GM23248 (cell line): ENCODE data around the gene GSTM1. TPM values are rescaled to one million over a fixed set of nuclear protein-coding genes. Genes with fewer than 3 reads are reported as not detected.
A peak's percentile ranks its signal among the peaks of the same experiment; 100 is the strongest.

Experiments used
- DNase-seq: peaks from one replicate; pipeline ENCODE4 v3.0.0-alpha.2; 2015
- H2AFZ ChIP-seq: fragments of 200-600 bp; sonication (generic); 2 replicates; pipeline ENCODE4 v1.6.1; 2016; ENCODE audit warnings: antibody characterized with exemption
- H3F3A ChIP-seq: fragments of 200-600 bp; sonication (generic); 2 replicates; pipeline ENCODE4 v1.6.1; 2016; ENCODE audit warnings: mild to moderate bottlenecking, antibody characterized with exemption, mixed run types; ENCODE audit not compliant: insufficient read depth
- H3K27ac ChIP-seq: fragments of 200-600 bp; sonication (generic); 2 replicates; pipeline ENCODE4 v1.5.1; 2016; ENCODE audit warnings: mild to moderate bottlenecking
- H3K27me3 ChIP-seq: fragments of 200-600 bp; sonication (generic); replicated peaks from 2 replicates; pipeline ENCODE4 v1.6.1; 2016; ENCODE audit warnings: mild to moderate bottlenecking; ENCODE audit not compliant: insufficient read depth
- H3K36me3 ChIP-seq: fragments of 200-600 bp; sonication (generic); 2 replicates; pipeline ENCODE4 v1.6.1; 2016; ENCODE audit warnings: low read depth, mild to moderate bottlenecking
- H3K4me1 ChIP-seq: fragments of 200-600 bp; sonication (generic); 2 replicates; pipeline ENCODE4 v1.6.1; 2016; ENCODE audit warnings: mild to moderate bottlenecking; ENCODE audit not compliant: insufficient read depth
- H3K4me2 ChIP-seq: fragments of 200-600 bp; sonication (generic); one replicate; pipeline ENCODE4 v1.6.1; 2016; ENCODE audit warnings: mild to moderate bottlenecking; ENCODE audit not compliant: unreplicated experiment
- H3K4me3 ChIP-seq: fragments of 200-600 bp; sonication (generic); 2 replicates; pipeline ENCODE4 v1.5.1; 2016; ENCODE audit warnings: mild to moderate bottlenecking
- H3K79me2 ChIP-seq: fragments of 200-600 bp; sonication (generic); 2 replicates; pipeline ENCODE4 v1.6.1; 2016; ENCODE audit warnings: mild to moderate bottlenecking; ENCODE audit not compliant: insufficient read depth
- H3K9ac ChIP-seq: fragments of 200-600 bp; sonication (generic); 2 replicates; pipeline ENCODE4 v1.6.1; 2016; ENCODE audit warnings: mild to moderate bottlenecking
- H3K9me2 ChIP-seq: fragments of 200-600 bp; sonication (generic); 2 replicates; pipeline ENCODE4 v1.6.1; 2016; ENCODE audit warnings: mixed run types, mild to moderate bottlenecking, moderate library complexity; ENCODE audit not compliant: insufficient read depth
- H3K9me3 ChIP-seq: fragments of 200-600 bp; sonication (generic); one replicate; pipeline ENCODE4 v1.6.1; 2017; ENCODE audit warnings: low read depth
- H4K20me1 ChIP-seq: fragments of 200-600 bp; sonication (generic); 2 replicates; pipeline ENCODE4 v1.6.0; 2016; ENCODE audit not compliant: insufficient read depth
- EZH2 ChIP-seq: fragments of 200-600 bp; sonication (generic); IDR thresholded peaks from 2 replicates; pipeline ENCODE4 v1.6.1; 2018; ENCODE audit warnings: antibody characterized with exemption, mild to moderate bottlenecking; ENCODE audit not compliant: insufficient read depth, poor library complexity, severe bottlenecking
- EZH2phosphoT487 ChIP-seq: fragments of 200-600 bp; sonication (generic); IDR thresholded peaks from 2 replicates; pipeline ENCODE4 v1.6.1; 2018; ENCODE audit warnings: antibody characterized with exemption, moderate library complexity, mild to moderate bottlenecking, low read depth; ENCODE audit not compliant: insufficient read depth
- WGBS, 2 experiments: methylation state at CpG; one replicate each; pipeline ENCODE4 v1.1.6; 2015 to 2017; ENCODE audit warnings: low lambda C conversion rate in 2 of 2, low coverage in 1 of 2; ENCODE audit errors: missing lambda C conversion rate in 2 of 2; 5-methylcytosine and 5-hydroxymethylcytosine counted together
- in situ Hi-C: fragments of 300-500 bp; cut with MboI; formaldehyde crosslinking; loops from 2 replicates; pipeline ENCODE4 v1.15.0; 2020
- polyA plus RNA-seq: library from polyadenylated mRNA; unstranded; fragments of >200 nt; fragmentation: Nextera tagmentation; extraction: Ambion mirVana; gene quantifications from 2 replicates; pipeline ENCODE4 v1.2.1, GENCODE V29; 2016
- total RNA-seq: library from RNA; depleted of rRNA; stranded (reverse); fragments of >200 nt; shearing (Covaris generic); gene quantifications from 2 replicates; pipeline ENCODE4 v1.2.3, GENCODE V29; 2014

The GSTM1 gene
- total and polyA plus RNA-seq, 2 experiments from 2014 or later: not detected

DNA sequence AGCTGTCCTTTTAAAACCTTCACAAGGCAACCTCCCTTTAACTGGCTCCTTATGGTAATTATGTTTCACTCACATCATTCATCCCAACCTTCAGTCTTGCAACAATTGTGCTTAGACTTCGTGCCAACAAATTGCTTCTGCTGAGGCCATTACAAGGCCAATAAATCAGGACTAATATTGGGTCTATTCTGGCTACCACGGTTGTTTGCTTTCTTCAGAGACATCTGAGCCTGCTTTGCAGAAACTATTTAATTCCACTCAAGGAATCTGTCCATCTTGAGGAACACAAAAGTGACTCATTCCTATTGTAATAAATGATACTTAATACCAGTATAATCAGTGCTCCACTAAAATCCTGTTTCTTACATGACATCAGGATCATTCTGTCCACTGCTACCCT, 34.3 kb upstream of the GSTM1 start:
- H3K9me3 ChIP-seq: no peaks in the 10 kb centered on the region
- no peak overlapping the region for H3K9ac ChIP-seq
- no peaks in the 10 kb centered on the region for H3K79me2 ChIP-seq
- H3K9me2 ChIP-seq: no peaks in the 10 kb centered on the region
- DNase-seq: no peak
- H4K20me1 ChIP-seq: no peaks in the 10 kb centered on the region
- in situ Hi-C loops: no loop called here
- H3K27ac ChIP-seq: no peak overlapping the region
- H3F3A ChIP-seq: peaks cover 5% of the 10 kb centered on the region; the same call in 1 of the 2 replicates
- H3K36me3 ChIP-seq: no peaks in the 10 kb centered on the region
- H2AFZ ChIP-seq: no peak overlapping the region
- 0 out of 2 replicates have a peak, but pooled peaks cover 8% of the 10 kb centered on the region for H3K4me1 ChIP-seq
- WGBS, 2 experiments: 7% methylated on average over 2 of the region's 2 CpGs
- H3K27me3 ChIP-seq: peaks cover 15% of the 10 kb centered on the region; the same call in 1 of the 2 replicates
- TF ChIP-seq EZH2 (no peak), EZH2phosphoT487 (no peak)
- H3K4me2 ChIP-seq: no peak overlapping the region
- no peak overlapping the region for H3K4me3 ChIP-seq

DNA sequence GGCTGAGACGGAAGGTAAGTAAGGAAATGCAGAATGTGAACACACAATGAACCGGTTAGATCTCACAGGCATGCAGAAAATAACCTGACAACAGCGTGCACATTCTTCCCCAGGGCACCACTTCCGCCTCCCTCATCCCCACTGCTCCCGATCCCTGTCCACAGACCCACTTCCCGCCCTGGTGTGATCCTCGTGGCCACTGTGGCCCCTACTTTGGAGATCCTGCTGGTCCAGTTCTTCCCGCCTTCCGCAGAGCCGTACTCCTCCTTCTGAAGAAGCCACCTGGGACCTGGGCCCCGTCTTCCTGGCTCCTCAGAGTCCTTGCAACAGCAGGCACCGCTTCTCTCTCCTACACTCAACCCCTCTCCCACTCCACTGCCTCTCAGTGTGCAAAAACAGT, 33.1 kb upstream of the GSTM1 start:
- no peak overlapping the region for H3K9ac ChIP-seq
- H3K27ac ChIP-seq: no peak overlapping the region
- in situ Hi-C loops: no loop called here
- H3K9me2 ChIP-seq: no peaks in the 10 kb centered on the region
- H3F3A ChIP-seq: peaks cover 5% of the 10 kb centered on the region; the same call in 1 of the 2 replicates
- H3K4me3 ChIP-seq: no peak overlapping the region
- TF ChIP-seq EZH2phosphoT487 (no peak), EZH2 (no peak)
- no peaks in the 10 kb centered on the region for H3K36me3 ChIP-seq
- WGBS, 2 experiments: 79 to 82% methylated on average over 12 of the region's 12 CpGs
- no peaks in the 10 kb centered on the region for H4K20me1 ChIP-seq
- no peaks in the 10 kb centered on the region for H3K9me3 ChIP-seq
- DNase-seq: no peak
- no peaks in the 10 kb centered on the region for H3K79me2 ChIP-seq
- H3K4me2 ChIP-seq: no peak overlapping the region
- 0 out of 2 replicates have a peak, but pooled peaks cover 8% of the 10 kb centered on the region for H3K4me1 ChIP-seq
- no peak overlapping the region for H2AFZ ChIP-seq
- peaks cover 15% of the 10 kb centered on the region; the same call in 1 of the 2 replicates for H3K27me3 ChIP-seq

DNA sequence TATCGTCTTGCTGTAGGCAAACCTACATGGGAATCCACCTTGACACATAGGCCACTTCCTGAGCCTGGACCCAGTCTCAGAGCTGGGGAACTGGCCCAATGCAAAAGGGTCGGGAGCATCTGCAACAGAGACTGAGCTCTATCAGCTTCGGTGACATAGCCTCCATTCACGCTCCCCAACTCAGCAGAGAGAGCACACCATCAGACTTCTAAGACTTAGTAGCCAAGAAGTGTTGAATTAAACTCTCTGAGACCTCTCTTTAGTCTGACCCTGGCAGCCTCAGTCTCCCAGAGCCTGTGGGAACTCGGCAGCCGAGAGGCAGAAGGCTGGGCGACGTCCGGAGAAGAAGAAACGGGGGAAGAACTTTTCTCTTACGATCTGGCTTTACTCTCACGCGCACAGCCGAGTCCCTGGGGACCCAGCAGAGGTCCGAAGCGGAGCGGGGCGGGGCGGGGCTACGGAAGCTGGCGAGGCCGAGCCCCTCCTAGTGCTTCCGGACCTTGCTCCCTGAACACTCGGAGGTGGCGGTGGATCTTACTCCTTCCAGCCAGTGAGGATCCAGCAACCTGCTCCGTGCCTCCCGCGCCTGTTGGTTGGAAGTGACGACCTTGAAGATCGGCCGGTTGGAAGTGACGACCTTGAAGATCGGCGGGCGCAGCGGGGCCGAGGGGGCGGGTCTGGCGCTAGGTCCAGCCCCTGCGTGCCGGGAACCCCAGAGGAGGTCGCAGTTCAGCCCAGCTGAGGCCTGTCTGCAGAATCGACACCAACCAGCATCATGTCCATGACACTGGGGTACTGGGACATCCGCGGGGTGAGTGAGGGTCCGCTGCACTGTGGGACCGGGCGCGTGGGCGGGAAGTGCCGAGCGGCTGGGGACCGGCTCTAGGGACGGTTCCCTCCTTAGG, 31.8 kb upstream of the GSTM1 start, which contains the start of gene GSTM4:
TSS of gene GSTM4 (plus strand) at position 485 of the 905 bp plus-strand sequence. CDS start at position 776, 291 bp downstream.
- no peaks in the 10 kb centered on the region for H4K20me1 ChIP-seq
- no peaks in the 10 kb centered on the region for H3K36me3 ChIP-seq
- H3K27me3 ChIP-seq: peaks cover 13% of the 10 kb centered on the region; the same call in 1 of the 2 replicates
- no peaks in the 10 kb centered on the region for H3F3A ChIP-seq
- peak; percentile 91 for DNase-seq
- no peaks in the 10 kb centered on the region for H3K79me2 ChIP-seq
- H3K4me3 ChIP-seq: peak within 1 kb of the TSS; percentile 84
- peak within 1 kb of the TSS; percentile 96 for H3K4me2 ChIP-seq
- in situ Hi-C loops: no loop called here
- H3K4me1 ChIP-seq: 0 out of 2 replicates have a peak, but pooled peaks cover 8% of the 10 kb centered on the region
- peak within 1 kb of the TSS; percentile 97 for H2AFZ ChIP-seq
- no peaks in the 10 kb centered on the region for H3K9me3 ChIP-seq
- no peaks in the 10 kb centered on the region for H3K9me2 ChIP-seq
- WGBS, 2 experiments: 2 to 3% methylated on average over 47 to 54 of the region's 54 CpGs
- H3K27ac ChIP-seq: peak within 1 kb of the TSS; percentile 39; the same call in 1 of the 2 replicates
- H3K9ac ChIP-seq: peak within 1 kb of the TSS; percentile 78
- TF ChIP-seq EZH2 (no peak), EZH2phosphoT487 (no peak)

DNA sequence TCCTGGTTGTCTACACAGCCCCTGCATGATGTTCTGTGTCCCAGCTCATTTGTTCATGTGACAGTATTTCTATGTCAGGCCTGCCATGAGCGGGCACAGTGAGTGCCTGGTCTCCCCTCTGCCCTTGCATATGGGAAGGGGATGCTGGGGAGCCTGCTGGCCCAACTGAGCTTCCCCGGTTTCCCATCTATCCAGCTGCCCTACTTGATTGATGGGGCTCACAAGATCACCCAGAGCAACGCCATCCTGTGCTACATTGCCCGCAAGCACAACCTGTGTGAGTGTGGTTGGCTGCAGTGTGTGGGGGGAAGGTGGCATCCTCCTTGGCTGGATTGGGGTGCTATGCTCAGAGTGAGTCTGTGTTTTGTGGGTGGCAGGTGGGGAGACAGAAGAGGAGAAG, 30.2 kb upstream of the GSTM1 start:
- H3K9ac ChIP-seq: no peak overlapping the region
- 92 to 93% methylated on average over 4 of the region's 4 CpGs for WGBS, 2 experiments
- in situ Hi-C loops: no loop called here
- 0 out of 2 replicates have a peak, but pooled peaks cover 8% of the 10 kb centered on the region for H3K4me1 ChIP-seq
- H4K20me1 ChIP-seq: no peaks in the 10 kb centered on the region
- H3K4me2 ChIP-seq: no peak overlapping the region
- H3K36me3 ChIP-seq: no peaks in the 10 kb centered on the region
- DNase-seq: no peak
- no peak overlapping the region for H3K27ac ChIP-seq
- H3K27me3 ChIP-seq: no peaks in the 10 kb centered on the region
- TF ChIP-seq EZH2phosphoT487: no peak
- no peaks in the 10 kb centered on the region for H3F3A ChIP-seq
- H3K9me3 ChIP-seq: no peaks in the 10 kb centered on the region
- H2AFZ ChIP-seq: no peak overlapping the region
- H3K9me2 ChIP-seq: no peaks in the 10 kb centered on the region
- H3K79me2 ChIP-seq: no peaks in the 10 kb centered on the region
- no peak overlapping the region for H3K4me3 ChIP-seq
